Smooth muscle cell of the brain vasculature (primary cell): Measurements from ENCODE around the gene BEND7.
"Not testable (repeated sequence)": the region's sequence is repeated elsewhere in the genome, so short reads cannot be mapped to it uniquely, and the experiment has no call there.

Experiments
- DNase-seq: peaks from one replicate; pipeline ENCODE4 v3.0.0-alpha.2; 2012; ENCODE audit warnings: low read depth, low spot score

The BEND7 gene

DNA sequence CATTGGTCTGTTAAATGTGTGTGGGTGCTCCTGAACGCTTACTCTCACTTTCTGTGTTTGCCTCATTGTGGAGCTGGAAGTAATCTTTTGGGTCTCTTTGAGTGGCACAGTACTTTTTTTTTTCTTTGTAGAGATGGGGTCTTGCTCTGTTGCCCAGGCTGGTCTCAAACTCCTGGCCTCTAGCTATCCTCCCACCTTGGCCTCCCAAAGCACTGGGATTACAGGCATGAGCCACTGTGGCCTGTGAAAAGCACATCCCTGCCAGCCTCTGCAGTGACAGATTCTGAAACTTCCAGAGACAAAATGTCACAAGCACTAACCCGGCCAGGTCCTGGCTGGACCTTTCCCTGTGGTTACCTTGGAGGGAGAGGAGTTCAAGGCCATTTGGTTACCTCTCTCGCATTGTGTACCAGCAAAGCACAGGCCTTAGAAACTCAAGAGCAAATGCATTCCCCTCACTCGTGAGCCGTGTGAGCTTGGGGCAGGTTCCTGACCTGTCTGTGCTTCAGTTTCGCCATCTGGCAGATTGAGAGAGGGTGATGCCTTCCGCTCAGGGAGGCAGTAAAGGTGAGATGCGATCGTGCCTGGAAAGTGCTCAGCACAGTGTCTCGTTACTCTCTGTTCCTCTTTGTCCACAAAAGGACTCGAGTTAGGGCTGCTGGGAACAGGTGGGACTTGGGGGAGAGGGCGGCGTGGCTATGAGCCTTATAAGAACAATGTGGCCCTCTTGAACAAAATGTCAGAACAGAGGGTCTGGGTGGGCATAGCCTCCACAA lies 108.1 kb downstream of the BEND7 start:
- no peak for DNase-seq

DNA sequence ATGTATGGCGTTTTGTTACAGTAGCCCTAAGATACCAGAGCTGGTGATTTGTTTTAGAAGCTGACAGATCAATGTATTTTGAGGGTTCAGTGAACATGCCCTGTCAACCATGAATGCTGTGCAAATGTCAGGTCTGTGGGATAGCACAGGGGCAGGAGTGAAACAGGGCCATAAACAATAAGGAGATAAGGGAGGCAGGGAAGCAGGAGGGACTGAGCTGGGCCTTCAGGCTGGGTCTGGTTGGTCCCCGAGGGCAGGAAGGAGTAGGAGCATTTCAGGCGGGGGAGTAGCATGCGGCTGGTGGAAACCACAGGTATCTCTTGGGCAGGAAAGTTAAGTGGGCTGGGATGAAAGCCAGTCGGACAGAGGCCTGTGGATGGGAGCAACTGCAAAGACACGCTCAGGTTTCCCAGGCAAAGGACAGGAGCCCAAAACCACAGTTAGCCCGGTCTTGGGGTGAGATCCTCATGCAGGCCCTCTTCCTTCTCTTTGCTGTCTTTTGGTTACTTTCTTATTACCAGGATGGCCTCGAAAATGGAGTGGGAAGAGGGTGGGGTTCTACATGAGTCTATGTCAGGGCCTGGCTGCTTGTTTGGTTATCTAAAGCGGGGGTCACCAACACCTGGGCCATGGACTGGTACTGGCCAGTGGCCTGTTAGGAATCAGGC lies 111.2 kb downstream of the BEND7 start:
- no peak for DNase-seq

DNA sequence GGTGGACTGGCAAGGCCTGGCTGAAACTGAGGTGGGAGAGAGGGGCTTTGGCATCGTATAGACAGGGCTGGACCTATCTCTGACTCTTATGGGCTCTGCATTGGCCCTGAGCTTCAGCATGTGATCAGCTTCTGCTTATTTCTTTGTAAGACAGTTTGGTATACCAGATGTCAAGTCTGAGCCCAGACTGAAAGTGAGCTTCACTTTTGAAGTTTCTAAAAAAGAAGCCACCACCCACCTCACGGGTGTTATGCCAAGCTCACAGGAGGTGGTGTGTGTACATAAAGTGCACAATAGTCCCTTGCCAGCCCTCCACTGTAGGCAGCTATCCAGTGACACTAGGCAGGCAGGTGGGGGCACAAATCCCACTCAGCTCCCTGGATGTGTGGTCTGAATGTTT lies 112.1 kb downstream of the BEND7 start:
- no peak for DNase-seq

DNA sequence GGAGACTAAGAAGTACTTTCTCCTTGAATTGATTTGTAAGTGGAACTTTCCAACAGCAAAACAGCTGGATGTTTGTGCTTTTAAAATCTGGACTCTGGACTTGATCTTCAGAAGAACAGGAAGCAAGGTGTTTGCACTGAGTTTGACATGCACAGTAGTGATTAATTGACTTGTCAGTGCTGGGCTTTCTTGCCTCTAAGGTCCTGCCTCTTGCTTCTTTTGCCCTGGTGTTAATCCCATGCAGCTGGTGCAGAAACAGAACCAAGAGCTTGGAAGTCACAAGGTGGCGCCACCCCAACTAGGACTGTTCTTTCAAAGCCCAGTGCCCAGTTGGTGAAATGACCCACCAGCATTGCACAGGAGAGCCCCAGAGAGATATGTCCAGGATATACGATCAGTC lies 114.0 kb downstream of the BEND7 start:
- DNase-seq = no peak

DNA sequence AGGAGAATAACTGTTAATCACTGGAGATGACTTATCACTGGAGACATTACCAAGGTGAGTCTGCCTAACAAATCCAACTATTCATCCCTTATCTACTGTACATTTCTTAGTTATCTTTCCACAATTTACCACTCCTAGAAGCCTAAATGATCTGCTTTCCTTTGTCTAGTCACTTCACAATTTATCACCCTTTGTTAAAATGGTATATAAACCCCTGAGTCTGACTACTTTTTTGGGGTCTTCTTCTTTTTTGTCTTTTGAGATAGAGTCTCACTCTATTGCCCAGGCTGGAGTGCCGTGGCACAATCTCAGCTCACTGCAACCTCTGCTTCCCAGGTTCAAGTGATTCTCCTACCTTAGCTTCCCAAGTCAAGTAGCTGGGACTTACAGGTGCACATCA lies 114.7 kb downstream of the BEND7 start:
- no peak for DNase-seq

DNA sequence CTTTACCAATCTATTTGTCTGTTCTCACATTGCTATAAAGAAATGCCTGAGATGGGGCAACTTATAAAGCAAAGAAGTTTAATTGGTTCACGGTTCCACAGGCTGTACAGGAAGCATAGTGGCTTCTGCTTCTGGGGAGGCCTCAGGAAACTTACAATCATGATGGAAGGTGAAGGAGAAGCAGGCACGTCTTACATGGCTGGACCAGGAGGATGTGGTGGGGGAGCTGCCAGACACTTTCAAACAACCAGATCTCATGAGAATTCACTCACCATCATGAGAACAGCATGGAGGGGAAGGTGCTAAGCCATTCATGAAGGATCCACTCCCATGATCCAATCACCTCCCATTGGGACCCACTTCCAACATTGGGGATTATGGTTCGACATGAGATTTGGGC lies 115.9 kb downstream of the BEND7 start:
- DNase-seq = no peak

DNA sequence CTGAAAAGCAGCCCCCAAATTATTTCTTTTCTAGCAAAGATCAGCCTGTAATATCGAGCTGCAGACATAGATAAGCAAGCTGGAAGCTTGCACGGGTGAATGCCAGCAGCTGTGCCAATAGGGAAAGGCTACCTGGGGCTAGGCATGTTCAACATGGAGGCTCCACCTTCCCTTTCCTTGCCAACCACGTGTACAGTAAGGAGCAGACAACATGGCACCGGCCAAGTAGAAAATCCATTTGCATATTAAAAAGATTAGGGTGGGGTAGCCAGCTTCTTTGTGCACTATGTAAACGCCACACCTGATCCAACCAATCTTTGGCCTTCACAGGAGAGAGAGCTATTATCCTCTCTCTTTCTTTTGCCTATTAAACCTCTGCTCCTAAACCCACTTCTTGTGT lies 124.0 kb downstream of the BEND7 start:
- DNase-seq = no peak

DNA sequence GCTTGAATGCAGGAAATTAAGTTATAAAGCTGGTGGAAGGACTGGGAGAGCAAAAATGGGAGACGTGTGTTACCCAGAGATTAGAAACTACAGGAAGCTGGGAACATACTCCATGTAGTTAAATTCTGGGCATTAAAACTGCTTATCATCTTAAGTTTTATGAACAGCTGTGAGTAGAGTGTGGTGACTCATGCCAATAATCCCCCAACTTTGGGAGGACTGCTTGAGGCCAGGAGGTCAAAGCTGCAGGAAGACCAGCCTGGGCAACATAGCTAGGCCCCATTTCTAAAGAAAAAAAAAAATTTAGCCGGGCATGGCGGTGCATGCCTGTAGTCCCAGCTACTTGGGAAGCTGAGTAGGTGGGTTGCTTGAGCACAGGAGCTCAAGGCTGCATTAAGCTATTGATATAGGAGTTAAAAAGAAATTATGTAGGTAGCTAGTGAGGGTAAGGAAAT lies 124.5 kb downstream of the BEND7 start:
- DNase-seq = no peak

DNA sequence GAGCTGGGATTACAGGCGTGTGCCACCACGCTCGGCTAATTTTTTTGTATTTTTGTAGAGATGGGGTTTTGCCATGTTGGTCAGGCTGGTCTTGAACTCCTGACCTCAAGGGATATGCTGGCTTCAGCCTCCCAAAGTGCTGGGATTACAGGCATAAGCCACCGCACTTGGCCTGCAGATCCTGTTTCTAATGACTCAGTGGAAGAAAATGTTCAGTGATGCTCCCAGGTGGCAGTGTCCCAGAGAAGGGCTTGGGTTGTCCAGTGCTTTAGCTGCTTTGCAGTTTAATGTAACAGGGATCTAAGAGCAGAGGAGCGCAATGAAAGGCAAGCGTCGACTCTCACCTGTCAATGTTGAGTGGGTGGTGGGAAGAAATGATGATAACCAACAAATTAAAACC lies 125.4 kb downstream of the BEND7 start:
- DNase-seq = not testable (repeated sequence)

DNA sequence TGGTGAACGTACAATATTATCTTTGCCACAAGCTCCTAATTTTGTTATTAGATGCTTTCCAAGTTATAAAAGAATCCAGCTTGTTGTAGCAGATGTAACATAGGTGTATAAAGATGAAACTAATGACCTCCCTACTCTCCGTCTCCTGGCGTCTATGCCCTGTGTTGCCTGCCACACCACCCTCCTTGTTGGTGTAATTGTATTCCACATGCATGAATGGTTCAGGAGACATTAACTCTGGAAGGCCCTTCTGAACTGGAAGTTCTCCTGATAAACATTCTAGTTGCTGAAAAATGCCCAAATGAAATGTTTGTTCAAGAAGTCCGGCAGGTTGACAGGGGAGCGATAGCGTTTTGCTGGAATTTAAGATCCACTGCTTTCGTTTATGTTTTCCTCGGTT lies 126.8 kb downstream of the BEND7 start:
- DNase-seq = no peak

DNA sequence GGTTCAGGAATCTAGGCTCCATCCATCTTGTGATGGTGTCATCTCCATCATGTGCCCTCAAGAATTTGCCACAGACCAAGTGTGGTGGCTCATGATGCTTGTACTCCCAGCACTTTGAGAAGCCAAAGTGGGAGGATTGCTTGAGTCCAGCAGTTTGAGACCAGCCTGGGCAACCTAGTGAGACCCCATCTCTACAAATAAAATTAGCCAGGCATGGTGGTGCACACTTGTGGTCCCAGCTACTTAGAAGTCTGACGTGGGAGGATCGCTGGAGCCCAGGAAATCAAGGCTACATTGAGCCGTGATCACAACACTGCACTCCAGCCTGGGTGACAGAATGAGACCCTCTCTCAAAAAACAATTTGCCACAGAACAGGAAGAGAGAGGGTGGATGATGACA lies 127.7 kb downstream of the BEND7 start:
- DNase-seq = no peak

DNA sequence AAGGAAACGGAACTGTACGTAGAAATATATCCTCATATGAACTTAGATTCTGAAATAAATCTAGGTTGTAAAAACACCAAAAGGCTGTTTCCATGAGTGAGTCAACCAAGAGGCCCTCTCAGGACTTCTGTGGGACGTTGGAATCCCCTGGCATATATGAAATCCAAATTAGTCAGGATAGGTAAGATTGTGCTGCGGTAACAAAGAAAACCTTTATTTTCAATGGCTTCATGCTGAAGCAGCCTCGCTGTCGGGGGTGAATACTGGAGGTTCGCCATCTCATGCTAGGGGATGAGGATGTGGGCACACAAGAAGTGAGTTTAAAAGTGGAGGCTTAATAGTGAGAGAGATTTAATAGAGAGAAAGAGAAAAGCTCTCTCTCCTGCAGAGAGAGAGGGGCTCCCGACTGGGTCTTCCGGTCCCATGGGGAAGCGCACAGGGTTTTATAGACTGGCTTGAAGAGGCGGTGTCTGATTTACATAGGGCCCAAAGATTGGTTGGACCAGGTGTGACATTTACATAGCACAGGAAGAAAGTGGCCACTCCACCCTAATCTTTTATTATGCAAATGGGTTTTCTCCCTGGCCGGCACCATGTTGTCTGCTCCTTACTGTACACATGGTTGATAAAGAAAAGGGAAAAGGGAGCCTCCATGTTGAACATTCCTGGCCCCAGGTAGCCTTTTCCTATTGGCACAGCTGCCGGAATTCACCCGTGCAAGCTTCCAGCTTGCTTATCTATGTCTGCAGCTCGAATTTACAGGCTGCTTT lies 128.4 kb downstream of the BEND7 start:
- no peak for DNase-seq

DNA sequence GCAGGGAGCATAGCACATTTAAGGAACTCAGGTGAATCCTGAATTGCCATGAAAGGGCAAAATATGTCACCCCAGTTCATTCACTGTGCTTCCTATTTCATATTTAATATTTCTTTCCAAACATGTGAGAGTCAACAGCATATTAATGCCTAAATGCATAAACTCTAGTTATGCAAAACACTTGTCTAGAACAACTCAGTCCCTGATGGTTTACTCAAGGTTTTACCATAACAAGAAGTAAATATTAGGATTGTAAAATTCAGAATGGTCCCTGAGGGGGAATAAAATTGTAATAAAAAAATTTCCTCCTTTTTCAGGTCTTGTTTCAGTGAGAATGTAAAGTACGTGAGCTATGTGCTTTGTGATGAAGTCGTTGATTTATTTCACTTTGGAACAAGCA lies 129.1 kb downstream of the BEND7 start:
- DNase-seq = no peak

DNA sequence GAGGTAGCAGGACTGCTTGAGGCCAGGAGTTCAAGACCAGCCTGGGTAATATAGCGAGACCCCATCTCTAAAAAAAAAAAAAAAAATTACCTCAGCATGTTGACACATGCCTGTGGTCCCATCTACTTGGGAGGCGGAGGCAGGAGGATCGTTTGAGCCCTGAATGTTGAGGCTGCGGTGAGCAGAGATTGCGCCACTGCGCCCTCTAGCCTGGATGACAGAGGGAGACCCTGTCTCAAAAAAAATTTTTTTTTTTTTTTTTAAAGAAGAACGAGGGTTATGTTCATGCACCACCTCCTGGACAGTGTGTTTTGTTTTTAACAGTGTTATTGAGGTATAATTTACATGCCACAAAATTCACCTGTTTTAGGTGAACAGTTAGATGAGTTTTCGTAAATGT lies 129.6 kb downstream of the BEND7 start:
- no peak for DNase-seq

DNA sequence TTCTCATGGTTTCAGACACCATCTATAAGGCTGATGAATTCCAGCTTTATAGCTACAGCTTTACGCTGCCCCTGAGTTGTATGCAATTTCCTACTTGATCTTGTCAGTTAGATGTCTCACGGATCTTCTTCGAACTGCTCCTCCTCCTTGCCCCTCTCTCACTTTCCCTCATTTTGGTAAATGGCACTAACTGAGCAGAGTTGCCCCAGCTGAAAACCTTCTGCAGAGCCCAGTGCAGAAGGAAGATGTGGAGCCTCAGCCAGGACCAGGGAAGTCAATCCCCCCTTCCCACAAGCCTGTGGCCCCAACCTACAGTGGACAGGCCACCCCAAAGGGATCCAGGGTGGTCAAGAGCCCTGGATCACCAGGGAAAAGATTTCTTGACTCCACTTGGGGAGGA lies 131.8 kb downstream of the BEND7 start:
- DNase-seq = no peak

DNA sequence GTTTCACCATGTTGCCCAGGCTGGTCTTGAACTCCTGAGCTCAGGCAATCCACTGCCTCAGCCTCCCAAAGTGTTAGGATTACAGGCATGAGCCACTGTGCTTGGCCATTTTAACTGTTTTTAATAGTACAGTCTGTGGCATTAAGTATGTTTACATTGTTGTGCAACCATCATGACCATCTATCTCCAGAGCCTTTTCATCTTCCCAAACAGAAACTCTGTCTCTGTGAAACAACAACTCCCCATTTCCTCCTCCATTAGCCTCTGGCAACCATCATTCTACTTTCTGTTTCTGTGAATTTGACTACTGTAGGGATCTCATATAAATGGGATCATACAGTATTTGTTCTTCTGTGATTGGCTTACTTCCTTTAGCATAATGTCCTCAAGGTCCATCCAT lies 132.4 kb downstream of the BEND7 start:
- DNase-seq = no peak

DNA sequence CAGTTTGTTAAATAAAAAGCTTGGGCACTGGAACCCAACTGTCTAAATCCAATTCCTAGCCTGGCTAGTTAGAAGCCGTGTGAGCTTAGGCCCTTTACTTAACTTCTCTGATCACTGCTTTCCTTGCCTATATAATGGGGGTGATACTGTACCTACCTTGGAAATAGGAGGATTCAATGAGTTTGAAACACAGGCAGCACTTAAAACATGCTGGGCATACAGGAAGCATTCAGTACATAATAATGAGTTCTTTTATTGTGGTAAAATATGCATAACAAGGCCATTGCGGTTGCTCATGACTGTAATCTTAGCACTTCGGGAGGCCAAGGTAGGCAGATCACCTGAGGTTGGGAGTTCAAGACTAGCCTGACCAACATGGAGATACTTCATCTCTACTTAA lies 133.3 kb downstream of the BEND7 start:
- DNase-seq = no peak

DNA sequence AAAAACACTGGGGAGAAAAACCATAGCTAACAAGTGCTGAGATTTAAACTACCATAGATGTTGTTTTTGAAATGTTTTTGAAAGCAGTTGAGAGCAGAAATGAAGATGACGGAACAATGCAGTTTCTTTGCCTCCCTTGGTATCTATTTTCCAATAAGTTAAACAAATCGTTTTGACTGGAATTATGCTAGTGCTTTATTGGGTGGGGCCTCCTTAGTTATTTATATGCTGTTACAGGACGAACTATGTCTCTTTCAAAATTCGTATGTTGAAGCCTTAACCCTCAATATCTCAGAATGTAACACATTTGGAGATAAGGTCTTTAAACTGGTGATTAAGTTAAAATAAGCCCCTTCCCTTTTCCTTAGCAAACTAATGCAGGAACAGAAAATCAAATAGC lies 135.2 kb downstream of the BEND7 start:
- DNase-seq = no peak

DNA sequence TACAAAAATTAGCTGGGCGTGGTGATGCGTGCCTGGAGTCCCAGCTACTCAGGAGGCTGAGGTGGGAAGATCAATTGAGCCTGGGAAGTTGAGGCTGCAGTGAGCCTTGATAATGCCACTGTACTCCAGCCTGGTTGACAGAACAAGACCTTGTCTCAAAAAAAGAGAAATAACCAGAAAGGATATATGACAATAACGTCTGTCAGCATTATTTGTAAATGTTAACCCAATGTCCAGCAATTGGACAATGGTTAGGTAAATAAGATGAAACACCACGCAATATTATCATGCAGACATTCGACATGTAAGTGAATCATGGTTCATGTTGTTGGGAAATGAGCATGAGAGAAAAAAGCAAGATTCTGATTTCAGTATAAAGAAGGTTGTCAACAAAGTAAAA lies 136.1 kb downstream of the BEND7 start:
- no peak for DNase-seq
